ENCODE data around the gene PVALB.

Gene PVALB

GRCh38 chr22:36772451-36772850 is 44.4 kb downstream of the PVALB start:
- DNase-seq = no peak

DNA sequence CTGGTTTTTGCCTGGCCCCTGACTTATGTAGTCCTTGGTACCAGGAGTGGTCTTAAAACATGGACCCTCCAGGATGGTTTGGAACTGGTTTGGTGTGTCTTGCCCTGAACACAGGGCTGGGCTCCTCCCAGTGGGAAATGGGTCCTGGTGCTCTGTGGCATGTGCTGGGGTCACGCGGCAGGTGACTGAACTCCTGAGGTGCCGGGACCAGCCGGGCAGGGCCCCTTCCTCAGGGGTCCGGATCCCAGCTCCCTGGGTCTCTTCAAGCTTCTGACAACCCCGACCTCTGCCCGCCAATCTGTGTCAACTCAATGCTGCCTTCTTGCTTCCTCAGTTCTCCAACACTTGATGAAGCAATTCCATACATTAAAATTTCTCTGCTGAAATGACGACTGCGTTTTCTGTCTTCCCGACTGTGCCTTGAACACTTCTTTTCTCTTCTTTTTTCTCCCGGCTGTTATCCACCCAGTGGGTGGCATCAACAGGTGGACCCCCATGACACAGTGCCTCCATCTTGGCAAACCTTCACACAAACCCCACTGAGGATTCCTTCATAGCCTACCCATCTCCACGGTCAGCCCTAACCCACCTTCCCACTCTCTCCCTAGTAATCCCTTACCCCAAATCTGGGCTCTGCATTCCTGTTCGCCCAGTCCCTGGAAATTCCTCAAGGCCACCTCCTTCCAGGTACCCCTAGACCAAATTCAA is 45.3 kb downstream of the PVALB start:
- DNase-seq = no peak

GRCh38 chr22:36770513-36771231 is 46.2 kb downstream of the PVALB start:
- no peak for DNase-seq

- no peak for DNase-seq
These were observed 47.0 kb downstream of the PVALB start for GRCh38 chr22:36769541-36770512.

- no peak for DNase-seq
These were observed 48.2 kb downstream of the PVALB start for GRCh38 chr22:36768616-36769015.

- DNase-seq = no peak
These were observed 48.7 kb downstream of the PVALB start for GRCh38 chr22:36768141-36768540.

DNA sequence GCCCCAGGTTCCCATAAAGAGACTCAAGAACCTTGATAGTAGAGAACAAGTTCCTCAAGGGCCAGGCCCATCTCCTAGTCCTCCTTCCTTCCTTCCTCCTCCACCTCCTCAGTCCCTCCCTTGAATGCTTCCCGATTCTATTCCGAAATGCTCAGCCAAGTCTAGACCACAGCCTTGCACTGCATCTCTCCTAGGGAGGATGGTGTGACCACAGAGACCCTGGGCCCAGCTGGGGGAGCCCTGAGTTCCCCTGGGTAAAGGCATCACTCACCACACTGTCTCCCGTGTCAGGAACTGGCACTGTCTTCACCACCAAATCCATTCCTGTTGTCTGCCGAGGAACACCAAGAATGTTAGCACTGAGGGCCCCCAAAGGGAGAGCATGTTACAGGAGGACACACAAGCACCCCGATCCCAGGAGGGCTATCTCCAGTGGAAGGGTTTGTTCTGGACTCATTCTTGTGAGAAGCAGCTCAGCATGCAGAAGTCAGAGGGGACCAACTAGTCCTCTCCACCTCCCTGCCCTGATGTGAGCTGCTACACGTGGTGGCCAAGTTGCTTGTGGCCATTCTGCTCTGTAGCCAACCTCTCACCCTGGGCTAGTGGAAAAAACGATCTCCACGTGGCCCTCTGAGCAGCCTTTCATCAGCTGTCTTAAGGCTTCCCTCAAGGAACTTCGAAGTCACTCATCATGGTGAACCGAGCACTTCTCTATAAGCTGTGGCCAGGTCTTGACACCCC is 49.6 kb downstream of the PVALB start:
- no peak for DNase-seq

DNA sequence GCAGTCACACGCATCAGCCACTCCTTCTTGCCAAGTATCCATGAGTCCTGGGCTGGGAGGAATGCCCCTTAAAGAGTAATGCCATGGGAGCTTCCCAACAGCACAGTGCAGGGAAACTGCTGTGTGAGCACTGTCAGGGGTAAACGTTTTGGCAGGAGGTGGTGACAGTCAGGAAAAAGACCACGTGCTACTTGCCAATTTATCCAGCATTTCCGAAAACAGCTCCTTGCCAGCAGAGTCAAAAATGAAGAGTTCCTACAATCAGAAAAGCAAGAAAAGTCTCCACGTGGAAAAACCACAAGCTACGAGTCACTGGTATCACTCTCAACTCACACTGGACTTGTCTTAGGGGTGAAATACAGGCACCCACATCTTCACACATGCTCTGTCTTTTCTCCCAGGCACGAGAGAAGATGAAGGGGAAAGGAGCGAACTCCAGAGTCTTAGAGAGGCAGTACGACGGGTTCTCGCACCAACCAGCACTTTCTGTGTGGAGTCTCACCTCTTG is 50.8 kb downstream of the PVALB start:
- no peak for DNase-seq

DNA sequence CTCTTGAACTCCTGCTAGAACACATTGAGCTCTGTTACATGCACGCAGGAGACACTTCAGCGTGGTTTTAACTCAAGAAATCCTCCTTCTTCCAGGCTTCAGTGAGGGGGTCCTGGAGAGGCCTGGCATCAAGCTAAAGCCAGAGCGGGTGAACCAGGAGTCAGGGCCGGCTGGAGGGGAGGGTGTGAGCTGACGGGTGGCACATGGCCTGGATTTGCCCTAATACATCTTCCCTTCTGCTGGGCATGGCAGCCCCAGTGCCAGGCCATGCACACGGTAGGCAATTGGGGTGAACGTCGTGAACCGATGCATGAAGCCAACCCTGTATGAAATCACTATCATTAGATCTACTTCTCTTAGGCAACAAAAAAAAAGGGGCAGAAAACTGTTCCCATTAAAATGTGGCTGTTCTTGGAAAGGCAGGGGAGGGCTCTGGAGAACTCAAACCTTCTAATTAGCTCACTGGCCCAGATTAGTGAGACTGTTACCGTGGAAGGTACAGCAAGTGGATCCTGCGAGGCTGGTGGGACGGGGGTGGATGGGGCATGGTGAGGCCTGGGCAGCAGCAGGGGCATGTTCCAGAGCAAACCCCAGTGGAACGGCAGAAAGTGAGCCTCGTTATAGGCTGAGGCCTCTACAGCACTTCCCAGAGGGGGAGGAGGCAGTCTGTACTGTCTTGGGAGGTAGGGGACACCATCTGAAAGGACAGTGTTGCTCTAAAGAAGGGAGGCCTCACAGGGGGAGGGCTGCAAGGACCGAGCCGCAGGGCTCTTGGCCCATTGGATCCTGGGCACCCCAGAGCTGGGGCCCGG is 51.5 kb downstream of the PVALB start:
- no peak for DNase-seq

GRCh38 chr22:36764641-36765040 is 52.2 kb downstream of the PVALB start:
- no peak for DNase-seq

GRCh38 chr22:36764060-36764459 is 52.8 kb downstream of the PVALB start:
- DNase-seq = no peak

DNA sequence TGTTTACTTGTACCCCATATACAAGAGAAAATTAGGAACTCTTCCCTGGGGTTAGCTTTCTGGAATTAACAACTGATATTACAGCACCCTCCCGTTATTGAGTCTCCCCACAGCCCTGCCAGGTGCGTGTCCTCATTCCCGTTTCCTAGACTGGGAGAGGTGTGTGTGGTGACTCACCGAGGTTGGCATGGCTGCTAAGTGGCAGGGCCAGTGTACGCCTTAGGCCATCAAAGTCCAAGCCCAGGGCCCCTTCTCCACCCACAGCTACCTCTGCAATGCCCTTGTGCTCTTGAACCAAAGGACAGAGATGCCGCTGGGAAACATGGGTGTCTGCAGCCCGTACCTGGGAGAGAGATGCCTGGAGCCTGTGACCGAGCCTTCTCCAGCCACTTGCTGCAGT is 53.3 kb downstream of the PVALB start:
- no peak for DNase-seq

DNA sequence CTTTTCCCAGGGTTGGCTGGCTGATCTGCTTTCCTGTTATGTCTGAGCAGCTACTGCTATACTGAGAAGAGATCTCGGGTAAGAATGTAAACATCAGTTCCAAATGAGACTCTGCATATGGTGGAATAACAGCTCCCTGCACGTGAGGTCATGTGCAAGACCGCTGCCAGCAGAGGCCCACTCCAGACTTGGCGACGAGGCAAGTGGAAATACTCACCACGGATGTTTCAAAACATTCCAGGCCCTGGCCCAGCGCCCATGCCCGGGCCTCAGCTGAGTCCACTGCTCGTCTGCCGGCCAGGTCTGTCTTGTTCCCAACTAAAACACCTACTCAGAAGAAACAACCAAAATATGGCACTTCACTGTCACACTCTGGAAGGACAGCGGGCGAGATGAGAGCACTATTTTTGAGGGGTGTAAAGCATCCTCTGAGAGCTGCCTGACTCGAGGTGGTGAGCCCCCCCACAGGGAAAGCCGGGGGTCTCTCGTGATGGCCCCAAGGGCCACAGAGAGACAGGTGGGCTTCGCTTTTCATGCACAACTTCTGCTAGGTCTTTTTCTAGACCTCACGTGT is 54.1 kb downstream of the PVALB start:
- DNase-seq = no peak

DNA sequence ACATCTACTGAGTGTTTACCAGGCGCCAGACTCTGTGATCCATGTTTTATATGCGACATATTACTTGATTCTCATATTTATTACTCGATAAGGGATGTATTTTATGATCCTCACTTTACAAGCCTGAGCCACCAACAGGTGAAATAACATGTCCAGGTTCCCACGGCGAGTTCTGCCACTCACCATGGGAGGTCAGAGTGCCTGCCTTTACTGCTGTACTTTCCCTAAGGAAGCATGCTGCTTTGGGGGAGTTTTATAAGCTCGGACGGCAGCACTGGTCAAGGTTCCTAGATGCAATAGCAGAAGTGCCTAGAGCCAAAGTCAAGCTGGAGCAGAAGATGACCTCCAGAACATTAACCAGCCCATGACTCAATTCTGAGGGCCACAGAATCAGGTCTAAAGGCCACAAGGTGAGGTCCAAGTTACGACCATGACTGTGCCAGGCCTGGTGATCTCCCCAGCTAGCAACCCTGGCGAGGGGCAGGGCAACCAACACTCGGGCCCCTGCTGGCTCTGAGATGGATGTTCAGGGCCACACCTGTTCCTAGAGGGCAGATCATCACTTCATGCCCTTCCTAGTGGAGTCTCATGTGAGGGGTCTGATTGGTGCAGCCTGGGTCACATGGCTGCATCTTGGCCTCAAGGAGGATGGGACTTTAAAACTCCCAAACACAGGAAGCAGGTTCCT is 55.1 kb downstream of the PVALB start:
- DNase-seq = no peak

DNA sequence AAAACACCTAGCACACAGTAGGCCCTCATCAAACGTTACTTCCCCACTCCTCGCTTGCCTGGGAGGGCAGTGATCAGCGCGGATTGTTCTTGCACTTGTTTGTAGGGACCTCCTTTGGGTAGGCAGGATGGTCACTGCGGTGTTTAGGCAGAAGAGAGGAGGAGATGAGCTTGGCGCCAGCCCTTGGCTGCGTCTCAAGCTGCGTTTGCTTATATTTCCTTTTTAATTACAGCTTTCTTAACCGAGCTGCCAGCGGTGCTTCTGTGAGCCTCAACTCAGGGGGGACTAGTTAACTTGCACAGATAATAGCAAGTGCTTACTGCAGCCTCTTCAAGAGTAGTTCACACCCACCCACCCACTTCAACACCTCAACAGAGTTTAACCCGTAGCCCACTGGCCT is 56.0 kb downstream of the PVALB start:
- DNase-seq = no peak

DNA sequence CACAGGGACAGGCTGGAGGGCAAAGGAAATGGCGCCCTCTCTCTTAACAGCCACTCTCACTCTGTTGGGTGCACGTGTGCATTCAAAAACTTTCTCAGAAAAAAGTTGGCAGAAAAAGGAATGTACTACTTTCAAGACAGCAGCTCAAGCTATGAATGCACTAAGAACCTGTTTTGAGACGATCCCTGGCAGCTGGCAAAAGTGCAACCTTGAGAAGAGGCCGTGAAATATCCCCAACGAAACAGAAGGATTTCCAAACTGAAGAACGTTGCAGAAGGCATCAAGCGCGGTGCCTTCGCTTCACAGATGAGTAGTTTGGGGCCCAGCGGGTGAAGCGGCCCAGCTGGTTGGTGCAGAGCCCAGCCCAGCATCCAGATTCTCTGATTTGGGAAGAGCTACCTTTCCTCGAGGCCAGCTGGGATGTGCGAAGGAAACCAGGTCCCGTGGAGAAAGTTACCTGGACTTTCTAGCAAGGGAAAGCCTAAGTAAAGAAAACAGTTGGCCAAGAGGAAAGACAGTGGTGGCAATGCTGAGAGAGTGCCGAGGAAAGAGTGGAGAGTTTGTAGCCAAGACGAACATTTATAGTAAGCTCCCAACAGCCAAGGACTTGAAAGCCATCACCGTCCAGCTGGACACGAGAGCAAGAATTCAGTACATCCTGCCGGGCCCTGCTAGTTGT is 57.2 kb downstream of the PVALB start:
- no peak for DNase-seq

DNA sequence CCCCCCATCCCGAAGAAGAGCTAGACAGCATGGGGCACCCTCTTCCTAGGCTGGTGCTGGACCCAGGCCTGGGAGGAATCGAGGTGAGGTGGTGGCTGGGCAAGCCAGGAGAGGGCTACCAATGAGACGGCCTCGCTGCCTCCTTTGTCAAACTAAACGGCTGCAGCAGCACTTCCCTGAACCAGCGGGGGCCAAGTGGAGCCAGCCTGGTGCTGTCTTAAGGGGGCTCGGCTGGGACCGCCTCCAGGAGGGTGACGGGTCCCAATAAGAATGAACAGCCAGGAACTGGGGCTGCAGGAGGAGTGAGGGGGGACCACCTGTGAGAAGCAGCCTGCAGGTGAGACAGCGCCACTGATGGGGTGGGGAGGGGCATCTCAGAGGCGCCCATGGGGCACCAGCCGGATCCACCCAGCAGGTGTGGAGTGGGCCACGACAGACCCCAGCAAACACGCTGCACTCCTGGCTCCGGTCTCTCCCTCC is 58.0 kb downstream of the PVALB start:
- DNase-seq = no peak

GRCh38 chr22:36757668-36758211 is 59.1 kb downstream of the PVALB start:
- peak; percentile 65 for DNase-seq
